Activated T-cell treated with anti-CD3 and anti-CD28 coated beads, Interleukin-2, amount 50 U/mL, for 24 hours (primary cell): ENCODE measurements around the gene CLASRP.
"Not testable (repeated sequence)": the region's sequence is repeated elsewhere in the genome, so short reads cannot be mapped to it uniquely, and the experiment has no call there.

Experiments used
- DNase-seq: peaks from one replicate; pipeline ENCODE4 v3.0.0-alpha.2; 2020
- H3K27ac Mint-ChIP-seq: 2 replicates; pipeline ENCODE4 v1.8.0; 2020; ENCODE audit warnings: mild to moderate bottlenecking, mixed read lengths
- H3K27me3 Mint-ChIP-seq: 2 replicates; pipeline ENCODE4 v1.8.0; 2020; ENCODE audit warnings: mixed read lengths
- H3K36me3 Mint-ChIP-seq: 2 replicates; pipeline ENCODE4 v1.8.0; 2020; ENCODE audit warnings: low read depth, mixed read lengths
- H3K4me1 Mint-ChIP-seq: 2 replicates; pipeline ENCODE4 v1.8.0; 2020; ENCODE audit warnings: low read depth, mixed read lengths
- H3K4me3 Mint-ChIP-seq: 2 replicates; pipeline ENCODE4 v1.8.0; 2020; ENCODE audit warnings: mild to moderate bottlenecking, moderate library complexity, mixed read lengths
- H3K9me3 Mint-ChIP-seq: 2 replicates; pipeline ENCODE4 v1.8.0; 2020; ENCODE audit warnings: mixed read lengths

The CLASRP gene, protein sequence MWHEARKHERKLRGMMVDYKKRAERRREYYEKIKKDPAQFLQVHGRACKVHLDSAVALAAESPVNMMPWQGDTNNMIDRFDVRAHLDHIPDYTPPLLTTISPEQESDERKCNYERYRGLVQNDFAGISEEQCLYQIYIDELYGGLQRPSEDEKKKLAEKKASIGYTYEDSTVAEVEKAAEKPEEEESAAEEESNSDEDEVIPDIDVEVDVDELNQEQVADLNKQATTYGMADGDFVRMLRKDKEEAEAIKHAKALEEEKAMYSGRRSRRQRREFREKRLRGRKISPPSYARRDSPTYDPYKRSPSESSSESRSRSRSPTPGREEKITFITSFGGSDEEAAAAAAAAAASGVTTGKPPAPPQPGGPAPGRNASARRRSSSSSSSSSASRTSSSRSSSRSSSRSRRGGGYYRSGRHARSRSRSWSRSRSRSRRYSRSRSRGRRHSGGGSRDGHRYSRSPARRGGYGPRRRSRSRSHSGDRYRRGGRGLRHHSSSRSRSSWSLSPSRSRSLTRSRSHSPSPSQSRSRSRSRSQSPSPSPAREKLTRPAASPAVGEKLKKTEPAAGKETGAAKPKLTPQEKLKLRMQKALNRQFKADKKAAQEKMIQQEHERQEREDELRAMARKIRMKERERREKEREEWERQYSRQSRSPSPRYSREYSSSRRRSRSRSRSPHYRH

DNA sequence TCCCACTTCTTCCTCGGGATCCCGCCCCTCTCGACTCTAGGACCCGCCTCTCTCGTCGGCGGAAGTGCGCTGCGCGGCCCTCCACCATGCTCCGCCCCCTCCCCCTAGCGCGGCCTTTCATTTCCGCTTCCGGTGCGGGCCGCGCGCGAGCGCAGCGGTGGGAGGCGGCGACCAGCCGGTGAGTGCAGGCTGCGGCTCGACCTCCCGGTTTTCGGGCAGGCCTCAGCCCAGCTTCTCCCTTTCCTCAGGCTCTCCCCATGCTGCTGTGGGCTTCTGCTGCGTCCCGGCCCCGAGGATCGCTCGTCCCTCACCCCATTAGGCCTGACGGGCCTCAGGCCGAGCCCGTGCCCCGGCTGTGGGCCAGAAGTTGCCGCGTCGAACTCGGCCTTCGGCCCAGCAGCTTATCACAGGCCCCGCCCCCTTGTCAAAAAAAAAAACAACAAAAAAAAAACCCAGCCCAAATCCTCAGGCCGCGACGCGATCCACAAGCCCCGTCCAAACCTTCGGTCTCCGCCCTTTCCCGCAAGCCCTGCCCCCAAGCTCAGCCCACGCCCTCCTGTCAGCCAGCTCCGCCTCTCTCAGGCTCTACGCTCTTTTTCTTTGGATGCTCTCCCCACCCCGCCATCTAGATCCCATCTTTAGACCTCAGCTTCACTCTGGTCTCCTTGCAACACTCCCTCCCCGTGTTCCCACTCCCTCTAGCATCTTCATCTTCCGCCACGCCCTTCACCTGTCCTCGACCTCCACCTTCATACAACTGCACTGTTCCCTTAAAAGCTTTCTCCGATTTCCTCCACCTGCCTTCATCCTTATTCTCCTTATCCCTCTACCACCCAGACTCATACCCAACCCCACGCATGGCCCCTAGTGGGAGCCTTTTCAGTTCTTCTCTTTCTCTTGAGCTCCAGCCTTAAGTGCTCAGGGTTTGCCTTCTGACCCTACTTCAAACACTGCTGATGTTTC, at the start of gene CLASRP:
CLASRP (plus strand) TSS at position 115 of the 963 bp plus-strand sequence. CDS start 1,168 bp downstream, outside the sequence.
- Mint-ChIP-seq H3K4me3 (peak within 1 kb of the TSS; percentile 98), H3K36me3 (peaks cover 87% of the 10 kb centered on the region)

DNA sequence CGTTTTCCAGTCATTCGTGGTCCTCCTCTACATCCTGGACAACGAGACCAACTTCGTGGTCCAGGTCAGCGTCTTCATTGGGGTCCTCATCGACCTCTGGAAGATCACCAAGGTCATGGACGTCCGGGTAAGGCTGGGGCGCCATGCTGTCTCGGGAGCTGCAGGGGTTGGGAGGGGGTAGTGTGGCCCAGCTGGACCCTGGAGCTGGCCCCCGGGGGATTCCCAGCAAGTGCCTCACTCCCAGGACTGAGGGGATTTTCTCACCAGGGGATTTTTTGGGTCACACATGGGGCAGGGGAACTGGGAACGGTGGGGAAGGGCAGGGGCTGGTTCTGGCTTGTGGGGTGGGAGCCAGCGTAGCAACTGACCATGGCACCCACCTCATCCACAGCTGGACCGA, 48.4 kb upstream of the CLASRP start:
- DNase-seq, result no peak
- no peaks in the 10 kb centered on the region for H3K9me3 Mint-ChIP-seq
- no peak overlapping the region for H3K4me3 Mint-ChIP-seq
- no peaks in the 10 kb centered on the region for H3K4me1 Mint-ChIP-seq
- peak overlapping the region; percentile 44 for H3K27ac Mint-ChIP-seq
- H3K36me3 Mint-ChIP-seq, result peaks cover 78% of the 10 kb centered on the region
- no peaks in the 10 kb centered on the region for H3K27me3 Mint-ChIP-seq

More for the DNA sequence above, at the start of gene CLASRP:
- peak; percentile 92 for DNase-seq
- H3K4me1 Mint-ChIP-seq, result peaks cover 33% of the 10 kb centered on the region
- peak within 1 kb of the TSS; percentile 99 for H3K27ac Mint-ChIP-seq
- H3K27me3 Mint-ChIP-seq, result no peaks in the 10 kb centered on the region
- H3K9me3 Mint-ChIP-seq, result no peaks in the 10 kb centered on the region

DNA sequence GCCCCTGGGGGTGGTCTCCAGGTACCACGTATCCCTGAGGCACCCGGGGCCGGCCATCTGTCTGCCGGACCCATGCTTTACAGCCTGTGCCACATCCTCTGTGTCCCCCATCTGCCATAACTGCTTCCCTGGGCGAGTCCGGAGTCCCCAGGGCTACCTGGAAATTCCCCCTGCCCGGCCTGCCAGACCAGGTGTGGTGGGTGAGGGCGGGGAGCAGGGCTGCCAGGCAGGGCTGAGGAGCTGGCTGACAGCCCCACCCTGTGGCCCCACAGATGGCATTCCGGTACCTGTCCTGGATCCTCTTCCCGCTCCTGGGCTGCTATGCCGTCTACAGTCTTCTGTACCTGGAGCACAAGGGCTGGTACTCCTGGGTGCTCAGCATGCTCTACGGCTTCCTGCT, 47.9 kb upstream of the CLASRP start:
- Mint-ChIP-seq H3K27me3 (no peaks in the 10 kb centered on the region), H3K27ac (no peak overlapping the region), H3K4me1 (no peaks in the 10 kb centered on the region), H3K9me3 (no peaks in the 10 kb centered on the region), H3K36me3 (peaks cover 73% of the 10 kb centered on the region), H3K4me3 (no peak overlapping the region)
- no peak for DNase-seq

DNA sequence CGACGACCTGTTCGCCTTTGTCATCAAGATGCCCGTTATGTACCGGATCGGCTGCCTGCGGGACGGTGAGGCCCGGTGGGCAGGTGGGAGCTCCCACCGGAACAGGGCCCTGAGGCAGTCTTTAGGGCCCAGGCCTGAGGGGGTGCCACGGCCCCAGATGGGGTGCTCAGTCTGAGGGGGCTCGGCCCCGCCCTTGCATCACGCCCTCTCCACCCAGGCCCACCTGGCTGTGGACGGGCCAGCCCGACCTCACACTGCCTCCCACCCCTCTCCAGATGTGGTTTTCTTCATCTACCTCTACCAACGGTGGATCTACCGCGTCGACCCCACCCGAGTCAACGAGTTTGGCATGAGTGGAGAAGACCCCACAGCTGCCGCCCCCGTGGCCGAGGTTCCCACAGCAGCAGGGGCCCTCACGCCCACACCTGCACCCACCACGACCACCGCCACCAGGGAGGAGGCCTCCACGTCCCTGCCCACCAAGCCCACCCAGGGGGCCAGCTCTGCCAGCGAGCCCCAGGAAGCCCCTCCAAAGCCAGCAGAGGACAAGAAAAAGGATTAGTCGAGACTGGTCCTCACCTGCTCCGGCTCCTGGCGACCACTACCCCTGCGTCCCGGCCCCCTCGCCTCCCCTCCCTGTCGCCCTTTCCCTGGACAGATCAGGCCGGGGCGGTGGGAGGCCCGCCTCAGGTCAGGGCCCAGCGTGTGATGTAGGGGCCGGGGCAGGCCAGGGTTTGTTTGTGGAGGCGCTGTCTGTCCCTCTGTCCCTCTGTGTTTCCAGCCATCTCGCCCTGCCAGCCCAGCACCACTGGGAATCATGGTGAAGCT, 46.3 kb upstream of the CLASRP start:
- no peak overlapping the region for H3K4me3 Mint-ChIP-seq
- H3K27ac Mint-ChIP-seq, result no peak overlapping the region
- H3K4me1 Mint-ChIP-seq, result no peaks in the 10 kb centered on the region
- no peaks in the 10 kb centered on the region for H3K9me3 Mint-ChIP-seq
- DNase-seq, result no peak
- H3K36me3 Mint-ChIP-seq, result peaks cover 57% of the 10 kb centered on the region
- H3K27me3 Mint-ChIP-seq, result no peaks in the 10 kb centered on the region

DNA sequence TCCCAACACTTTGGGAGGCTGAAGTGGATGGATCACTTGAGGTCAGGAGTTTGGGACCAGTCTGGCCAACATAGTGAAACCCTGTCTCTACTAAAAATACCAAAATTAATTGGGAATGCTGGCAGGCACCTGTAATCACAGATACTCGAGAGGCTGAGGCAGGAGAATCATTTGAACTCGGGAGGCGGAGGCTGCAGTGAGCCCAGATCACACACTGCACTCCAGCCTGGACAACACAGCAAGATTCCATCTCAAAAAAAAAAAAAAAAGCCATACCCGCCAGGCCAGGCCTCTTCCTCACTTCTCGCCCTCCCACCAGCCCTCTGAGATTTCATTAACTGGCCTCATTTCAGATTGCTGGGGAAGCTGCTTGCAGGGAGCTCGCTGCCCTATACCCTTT, 45.3 kb upstream of the CLASRP start:
- Mint-ChIP-seq H3K27ac (peak overlapping the region; percentile 18), H3K27me3 (no peaks in the 10 kb centered on the region)

DNA sequence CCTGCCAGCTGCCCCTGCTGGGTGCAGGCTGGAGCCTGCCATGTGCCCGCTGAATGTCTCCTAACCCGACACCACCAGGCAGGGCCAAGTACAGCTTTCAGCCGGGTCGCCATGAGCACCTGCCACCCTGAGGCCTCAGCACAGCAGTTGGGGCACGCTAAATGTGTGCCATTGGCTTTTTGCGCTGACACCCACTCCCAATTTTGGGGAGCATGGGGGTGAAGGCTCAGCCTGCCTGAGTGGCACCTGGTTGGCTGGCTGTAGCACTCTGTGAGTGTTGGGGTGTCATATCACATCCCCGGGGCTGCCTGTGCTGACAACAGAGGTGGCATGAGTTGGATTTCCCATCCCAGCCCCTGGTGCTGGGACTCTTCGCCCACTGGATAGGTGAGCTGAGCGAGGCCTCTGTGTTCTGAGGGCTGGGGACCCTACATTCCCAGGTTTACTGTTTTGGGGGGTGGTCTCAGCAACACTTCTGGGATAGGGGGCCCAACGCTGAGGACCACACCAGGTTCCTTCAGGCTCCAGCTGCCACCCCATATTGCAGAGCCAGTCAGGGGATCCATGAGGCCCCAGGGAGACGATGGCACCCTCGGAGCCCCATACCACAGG, 44.8 kb upstream of the CLASRP start:
- no peaks in the 10 kb centered on the region for H3K27me3 Mint-ChIP-seq
- DNase-seq, result no peak
- no peaks in the 10 kb centered on the region for H3K9me3 Mint-ChIP-seq
- no peaks in the 10 kb centered on the region for H3K4me1 Mint-ChIP-seq
- H3K4me3 Mint-ChIP-seq, result no peak overlapping the region
- H3K36me3 Mint-ChIP-seq, result peaks cover 47% of the 10 kb centered on the region
- H3K27ac Mint-ChIP-seq, result no peak overlapping the region

More for the DNA sequence above, 45.3 kb upstream of the CLASRP start:
- DNase-seq, result no peak
- Mint-ChIP-seq H3K9me3 (no peaks in the 10 kb centered on the region), H3K36me3 (peaks cover 52% of the 10 kb centered on the region), H3K4me3 (no peak overlapping the region), H3K4me1 (no peaks in the 10 kb centered on the region)

DNA sequence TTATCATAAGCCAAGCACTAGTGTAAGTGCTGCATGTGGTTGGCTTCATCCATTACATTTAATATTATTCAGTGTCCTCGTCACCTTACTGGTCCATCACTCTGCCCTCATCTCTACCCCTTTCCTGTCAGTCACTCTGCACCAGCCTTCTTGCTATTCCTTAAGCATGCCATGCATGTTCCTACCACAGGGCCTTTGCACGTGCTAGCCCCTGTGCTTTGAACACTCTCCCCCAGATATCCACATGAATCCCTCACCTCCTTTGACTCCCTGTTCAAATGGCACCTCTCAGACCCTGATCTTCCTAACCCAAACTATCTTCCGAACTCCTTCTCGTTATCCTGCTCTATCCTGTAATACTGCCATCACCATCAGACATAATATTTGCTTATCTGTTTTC, 40.8 kb upstream of the CLASRP start:
- H3K4me3 Mint-ChIP-seq, result no peak overlapping the region
- H3K4me1 Mint-ChIP-seq, result peaks cover 24% of the 10 kb centered on the region
- peaks cover 25% of the 10 kb centered on the region for H3K36me3 Mint-ChIP-seq
- no peaks in the 10 kb centered on the region for H3K27me3 Mint-ChIP-seq
- peak overlapping the region; percentile 51 for H3K27ac Mint-ChIP-seq
- H3K9me3 Mint-ChIP-seq, result no peaks in the 10 kb centered on the region
- DNase-seq, result no peak

DNA sequence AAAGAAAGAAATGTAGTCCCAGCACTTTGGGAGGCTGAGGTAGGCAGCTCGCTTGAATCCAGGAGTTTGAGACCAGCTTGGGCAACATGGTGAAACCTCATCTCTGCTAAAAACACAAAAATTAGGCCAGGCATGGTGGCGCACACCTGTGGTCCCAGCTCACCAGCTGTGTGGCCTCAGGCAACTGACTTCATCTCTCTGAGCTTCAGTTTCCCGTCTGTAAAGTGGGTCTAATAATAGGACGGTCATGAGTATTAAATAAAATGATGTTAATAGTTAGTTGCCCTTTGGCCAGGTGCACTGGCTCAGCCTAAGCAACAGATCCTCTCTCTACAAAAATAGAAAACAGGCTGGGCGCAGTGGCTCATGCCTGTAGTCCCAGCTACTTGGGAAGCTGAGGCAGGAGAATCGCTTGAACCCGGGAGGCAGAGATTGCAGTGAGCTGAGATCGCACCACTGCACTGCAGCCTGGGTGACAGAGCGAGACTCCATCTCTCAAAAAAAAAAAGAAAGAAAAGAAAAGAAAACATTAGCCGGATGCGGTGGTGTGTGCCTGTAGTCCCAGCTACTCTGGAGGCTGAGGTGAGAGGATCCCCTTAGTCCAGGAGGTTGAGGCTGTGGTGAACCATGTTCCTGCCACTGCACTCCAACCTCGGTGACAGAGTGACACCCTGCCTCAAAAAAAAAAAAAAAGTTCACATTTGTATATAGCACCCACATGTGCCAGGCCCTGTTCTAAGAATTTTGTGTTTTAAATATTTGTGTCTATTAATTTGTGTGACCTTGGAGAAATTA, 39.5 kb upstream of the CLASRP start:
- peaks cover 29% of the 10 kb centered on the region for H3K36me3 Mint-ChIP-seq
- not testable (repeated sequence) for H3K27me3 Mint-ChIP-seq, H3K4me3 Mint-ChIP-seq, H3K9me3 Mint-ChIP-seq, DNase-seq
- peak overlapping the region; percentile 8 for H3K27ac Mint-ChIP-seq
- peaks cover 26% of the 10 kb centered on the region for H3K4me1 Mint-ChIP-seq

DNA sequence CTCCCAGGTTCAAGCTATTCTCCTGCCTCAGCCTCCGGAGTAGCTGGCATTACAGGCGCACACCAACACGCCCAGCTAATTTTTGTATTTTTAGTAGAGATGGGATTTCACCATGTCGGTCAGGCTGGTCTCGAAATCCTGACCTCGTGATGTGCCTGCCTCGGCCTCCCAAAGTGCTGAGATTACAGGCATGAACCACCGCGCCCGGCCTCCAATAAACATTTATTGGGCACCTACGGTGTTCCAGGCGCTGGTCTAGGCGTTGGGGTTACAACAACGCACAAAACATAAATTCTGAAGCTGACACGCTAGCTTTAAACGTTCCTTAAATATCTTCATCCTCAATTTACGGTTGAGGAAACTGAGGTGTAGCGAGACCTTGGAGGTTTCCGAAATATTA, 38.2 kb upstream of the CLASRP start:
- not testable (repeated sequence) for H3K9me3 Mint-ChIP-seq, H3K27me3 Mint-ChIP-seq, DNase-seq
- peaks cover 26% of the 10 kb centered on the region for H3K4me1 Mint-ChIP-seq
- peak overlapping the region; percentile 89 for H3K27ac Mint-ChIP-seq
- H3K4me3 Mint-ChIP-seq, result peak overlapping the region; percentile 63
- H3K36me3 Mint-ChIP-seq, result peaks cover 37% of the 10 kb centered on the region

DNA sequence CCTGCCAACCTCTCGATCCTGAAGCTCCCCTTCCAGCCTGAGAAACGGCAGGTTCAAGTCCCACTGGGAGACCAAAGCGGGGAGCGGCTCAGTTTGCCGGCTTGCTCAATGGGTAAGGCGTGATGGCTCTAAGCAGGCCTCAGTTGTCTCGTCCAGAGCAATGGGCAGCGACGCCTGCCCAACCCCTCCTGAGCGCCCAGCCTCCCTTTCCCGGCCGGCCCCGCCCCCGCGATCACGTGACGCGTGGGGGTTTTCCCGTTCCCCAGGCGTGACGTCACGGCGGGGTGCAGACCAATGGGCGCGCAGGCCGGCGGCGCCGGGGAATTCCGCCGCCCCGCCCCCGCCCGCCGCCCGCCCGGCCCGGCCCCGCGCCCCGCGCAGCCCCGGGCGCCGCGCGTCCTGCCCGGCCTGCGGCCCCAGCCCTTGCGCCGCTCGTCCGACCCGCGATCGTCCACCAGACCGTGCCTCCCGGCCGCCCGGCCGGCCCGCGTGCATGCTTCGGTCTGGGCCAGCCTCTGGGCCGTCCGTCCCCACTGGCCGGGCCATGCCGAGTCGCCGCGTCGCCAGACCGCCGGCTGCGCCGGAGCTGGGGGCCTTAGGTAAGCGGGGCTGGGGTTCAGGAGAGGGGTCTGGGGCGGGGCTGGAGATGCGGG, 37.6 kb upstream of the CLASRP start, which contains the start of gene RELB:
RELB (plus strand) TSS at position 378 of the 653 bp plus-strand sequence; CDS start at position 494, 116 bp downstream.
- H3K27me3 Mint-ChIP-seq, result no peaks in the 10 kb centered on the region
- H3K4me1 Mint-ChIP-seq, result peaks cover 29% of the 10 kb centered on the region
- peak within 1 kb of the TSS; percentile 95 for H3K4me3 Mint-ChIP-seq
- H3K36me3 Mint-ChIP-seq, result peaks cover 42% of the 10 kb centered on the region
- peak within 1 kb of the TSS; percentile 99 for H3K27ac Mint-ChIP-seq
- H3K9me3 Mint-ChIP-seq, result no peaks in the 10 kb centered on the region
- DNase-seq, result peak; percentile 99

DNA sequence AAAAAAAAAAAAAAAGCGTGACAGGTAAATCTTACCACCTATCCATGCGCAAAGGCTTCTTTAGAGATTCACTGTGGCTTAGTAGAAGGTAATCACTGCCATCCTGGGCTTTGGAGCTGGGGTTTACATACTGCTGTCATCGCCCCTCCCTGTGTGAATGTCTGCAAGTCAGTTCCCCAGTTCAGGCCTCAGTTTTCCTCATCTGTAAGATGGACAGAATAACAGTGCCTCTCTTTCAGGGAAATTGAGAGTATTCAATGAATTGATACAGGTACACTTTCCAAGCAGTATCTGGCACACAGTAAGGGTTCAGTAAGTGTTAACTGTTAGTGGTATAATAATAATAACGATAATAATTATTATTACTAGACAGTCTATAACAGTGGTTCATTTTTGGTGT, 35.4 kb upstream of the CLASRP start:
- peak overlapping the region; percentile 39 for H3K4me3 Mint-ChIP-seq
- H3K27me3 Mint-ChIP-seq, result no peaks in the 10 kb centered on the region
- peak overlapping the region; percentile 63 for H3K27ac Mint-ChIP-seq
- H3K36me3 Mint-ChIP-seq, result peaks cover 62% of the 10 kb centered on the region
- no peaks in the 10 kb centered on the region for H3K9me3 Mint-ChIP-seq
- no peak for DNase-seq
- peaks cover 31% of the 10 kb centered on the region for H3K4me1 Mint-ChIP-seq

DNA sequence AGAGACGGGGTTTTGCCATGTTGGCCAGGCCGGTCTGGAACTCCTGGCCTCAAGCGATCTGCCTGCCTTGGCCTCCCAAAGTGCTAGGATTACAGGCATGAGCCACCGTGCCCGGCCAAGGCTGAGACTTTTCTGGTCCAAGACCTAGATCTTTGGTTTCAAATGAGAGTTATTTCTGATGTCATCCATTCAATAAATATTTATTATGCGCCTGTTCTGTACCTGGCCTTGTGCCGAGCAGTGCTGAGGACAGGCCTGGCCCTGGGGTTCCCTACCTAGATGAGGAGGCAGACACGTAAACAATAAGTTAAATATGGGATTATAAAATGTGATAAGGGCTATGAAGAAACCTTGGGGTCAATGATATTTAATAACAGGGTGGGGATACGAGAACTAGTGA, 33.1 kb upstream of the CLASRP start:
- DNase-seq, result no peak
- no peaks in the 10 kb centered on the region for H3K9me3 Mint-ChIP-seq
- peaks cover 20% of the 10 kb centered on the region for H3K4me1 Mint-ChIP-seq
- H3K36me3 Mint-ChIP-seq, result peaks cover 81% of the 10 kb centered on the region
- H3K27me3 Mint-ChIP-seq, result no peaks in the 10 kb centered on the region
- H3K27ac Mint-ChIP-seq, result peak overlapping the region; percentile 19
- H3K4me3 Mint-ChIP-seq, result no peak overlapping the region
